Thoracic aorta (tissue), 2 donors: ENCODE results near the gene ATG13. TPM values are rescaled to one million over a fixed set of nuclear protein-coding genes. Genes with fewer than 3 reads are reported as not detected.

Experiments
- ATAC-seq: fragments of 150-250 bp; one replicate; pipeline ENCODE4 v1.8.0; 2017; ENCODE audit warnings: low read depth; ENCODE audit not compliant: insufficient number of reproducible peaks, low FRiP score
- DNase-seq: peaks from one replicate; pipeline ENCODE4 v3.0.0-alpha.2; 2020; ENCODE audit warnings: low spot score
- H3K27ac ChIP-seq, 2 donors: fragments of 200-600 bp; sonication (generic); 1 replicate in 1 of 2; 2 replicates in 1 of 2; pipeline ENCODE4 v1.5.1; 2016; ENCODE audit warnings: mild to moderate bottlenecking in 2 of 2, moderate library complexity in 2 of 2
- H3K27me3 ChIP-seq: fragments of 200-600 bp; sonication (generic); replicated peaks from 2 replicates; pipeline ENCODE4 v1.6.0; 2016; ENCODE audit warnings: mild to moderate bottlenecking; ENCODE audit not compliant: insufficient read depth
- H3K36me3 ChIP-seq: fragments of 200-600 bp; sonication (generic); one replicate; pipeline ENCODE4 v1.5.1; 2016
- H3K4me1 ChIP-seq, 2 donors: fragments of 200-600 bp; sonication (generic); 1 replicate in 1 of 2; 2 replicates in 1 of 2; pipeline versions ENCODE4 v1.5.1 to v1.6.0; 2016; ENCODE audit warnings: low read depth in 2 of 2, mild to moderate bottlenecking in 1 of 2; ENCODE audit not compliant: control insufficient read depth in 1 of 2
- H3K4me3 ChIP-seq: fragments of 200-600 bp; sonication (generic); 2 replicates; pipeline ENCODE4 v1.5.1; 2016; ENCODE audit warnings: mild to moderate bottlenecking
- H3K9me3 ChIP-seq: fragments of 200-600 bp; sonication (generic); 2 replicates; pipeline ENCODE4 v1.5.1; 2016
- total RNA-seq, 2 donors: library from RNA; depleted of rRNA; stranded (reverse); fragments of >200 nt; gene quantifications; one replicate each; pipeline versions ENCODE4 v1.1.0 to v1.2.3, GENCODE V29; 2016
- TF ChIP-seq, protein P1 (sequence below): fragments of 200-600 bp; sonication (generic); IDR thresholded peaks from one replicate; pipeline ENCODE4 v1.5.1; 2019; ENCODE audit warnings: antibody characterized with exemption

ATG13 gene
- total RNA-seq, 2 donors from 2014 or later, result 121 to 144 TPM

- DNase-seq, result no peak
- Histone ChIP-seq H3K27me3 (no peaks in the 10 kb centered on the region), H3K36me3 (no peaks in the 10 kb centered on the region), H3K4me3 (no peak overlapping the region), H3K4me1 (peaks cover 0 to 19% of the 10 kb centered on the region in 2 donors), H3K27ac (no peak overlapping the region), H3K9me3 (no peaks in the 10 kb centered on the region)
- TF ChIP-seq, protein P1, sequence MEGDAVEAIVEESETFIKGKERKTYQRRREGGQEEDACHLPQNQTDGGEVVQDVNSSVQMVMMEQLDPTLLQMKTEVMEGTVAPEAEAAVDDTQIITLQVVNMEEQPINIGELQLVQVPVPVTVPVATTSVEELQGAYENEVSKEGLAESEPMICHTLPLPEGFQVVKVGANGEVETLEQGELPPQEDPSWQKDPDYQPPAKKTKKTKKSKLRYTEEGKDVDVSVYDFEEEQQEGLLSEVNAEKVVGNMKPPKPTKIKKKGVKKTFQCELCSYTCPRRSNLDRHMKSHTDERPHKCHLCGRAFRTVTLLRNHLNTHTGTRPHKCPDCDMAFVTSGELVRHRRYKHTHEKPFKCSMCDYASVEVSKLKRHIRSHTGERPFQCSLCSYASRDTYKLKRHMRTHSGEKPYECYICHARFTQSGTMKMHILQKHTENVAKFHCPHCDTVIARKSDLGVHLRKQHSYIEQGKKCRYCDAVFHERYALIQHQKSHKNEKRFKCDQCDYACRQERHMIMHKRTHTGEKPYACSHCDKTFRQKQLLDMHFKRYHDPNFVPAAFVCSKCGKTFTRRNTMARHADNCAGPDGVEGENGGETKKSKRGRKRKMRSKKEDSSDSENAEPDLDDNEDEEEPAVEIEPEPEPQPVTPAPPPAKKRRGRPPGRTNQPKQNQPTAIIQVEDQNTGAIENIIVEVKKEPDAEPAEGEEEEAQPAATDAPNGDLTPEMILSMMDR, result no peak
- ATAC-seq, result no peak
These were observed 5.6 kb upstream of the ATG13 start for GRCh38 chr11:46611526-46612304.

DNA sequence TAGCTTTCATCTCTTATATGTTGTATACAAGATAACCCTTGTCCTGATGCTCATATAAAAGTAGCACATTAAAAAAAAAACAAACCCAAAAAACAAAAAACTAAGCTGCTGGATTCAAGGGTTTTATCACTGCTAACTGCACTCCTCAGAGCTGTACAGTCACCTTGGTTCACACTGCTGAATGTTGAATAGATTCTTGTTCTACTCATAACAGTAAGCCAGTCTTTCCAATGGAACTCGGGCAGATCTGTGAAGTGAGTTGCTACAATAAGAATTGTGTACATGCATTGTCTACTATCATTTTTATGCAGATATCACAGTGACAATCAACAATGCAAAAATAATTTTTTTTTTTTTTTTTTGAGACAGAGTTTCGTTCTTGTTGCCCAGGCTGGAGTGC, 5.0 kb upstream of the ATG13 start:
- DNase-seq, result no peak

DNA sequence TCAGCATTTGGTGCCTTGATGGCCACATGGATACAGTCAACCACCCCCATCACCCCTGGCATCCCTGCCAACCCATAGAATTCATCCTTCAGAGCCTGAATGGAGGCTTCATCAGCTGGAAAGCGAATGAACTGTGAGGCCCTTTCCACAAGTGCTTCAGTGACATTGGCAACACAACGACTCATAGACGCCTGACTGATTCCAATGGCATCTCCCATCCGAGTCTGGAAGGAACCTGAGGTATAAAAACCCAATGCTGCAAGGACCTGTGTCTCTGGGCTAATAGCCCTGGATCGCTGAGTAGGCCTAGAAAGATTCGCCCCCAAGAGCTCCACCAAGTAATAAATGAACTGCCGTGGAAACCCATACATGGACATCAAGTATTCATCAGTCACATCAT, 1.6 kb upstream of the ATG13 start:
- TF ChIP-seq, protein P1, result no peak
- no peaks in the 10 kb centered on the region for H3K36me3 ChIP-seq
- DNase-seq (no peak), ATAC-seq (no peak)
- H3K9me3 ChIP-seq, result no peaks in the 10 kb centered on the region
- peaks cover 10 to 46% of the 10 kb centered on the region in 2 donors for H3K4me1 ChIP-seq
- no peak overlapping the region for H3K4me3 ChIP-seq
- no peaks in the 10 kb centered on the region for H3K27me3 ChIP-seq
- H3K27ac ChIP-seq, result no peak overlapping the region

More for the DNA sequence above, 5.0 kb upstream of the ATG13 start:
- Histone ChIP-seq H3K36me3 (no peaks in the 10 kb centered on the region), H3K27me3 (no peaks in the 10 kb centered on the region), H3K4me1 (peaks cover 0 to 19% of the 10 kb centered on the region in 2 donors), H3K4me3 (no peak overlapping the region), H3K9me3 (no peaks in the 10 kb centered on the region), H3K27ac (no peak overlapping the region)
- ATAC-seq, result no peak
- TF ChIP-seq, protein P1, result no peak

- H3K4me1 ChIP-seq, result peaks cover 10 to 54% of the 10 kb centered on the region in 2 donors
- H3K36me3 ChIP-seq, result no peaks in the 10 kb centered on the region
- peak overlapping the region; percentile 99 for H3K4me3 ChIP-seq
- DNase-seq (no peak), ATAC-seq (no peak)
- no peaks in the 10 kb centered on the region for H3K27me3 ChIP-seq
- TF ChIP-seq, protein P1, result no peak
- H3K27ac ChIP-seq, result peak overlapping the region; percentile 93 to 95
- H3K9me3 ChIP-seq, result no peaks in the 10 kb centered on the region
These were observed 711 bp upstream of the ATG13 start for GRCh38 chr11:46616551-46617133.

DNA sequence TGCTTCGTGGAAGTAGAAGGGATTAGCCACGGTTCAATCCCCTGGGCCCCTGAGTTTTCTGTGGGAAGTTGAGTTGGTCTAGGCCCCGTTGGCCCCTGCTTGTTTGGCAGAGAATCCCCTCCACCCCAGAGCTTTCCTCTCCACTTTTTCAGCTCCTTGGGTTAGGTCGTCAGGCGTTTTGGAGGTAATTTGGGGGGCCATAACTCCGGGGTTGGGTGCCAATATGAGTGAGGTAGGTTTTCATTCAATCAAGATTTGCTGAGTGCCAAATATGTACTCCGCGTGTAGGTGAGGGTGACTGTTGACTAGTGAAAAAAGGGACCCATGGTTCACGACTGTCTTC, 590 bp downstream of the ATG13 start:
- DNase-seq (no peak), ATAC-seq (no peak)
- Histone ChIP-seq H3K4me1 (peaks cover 10 to 54% of the 10 kb centered on the region in 2 donors), H3K9me3 (no peaks in the 10 kb centered on the region), H3K4me3 (peak overlapping the region; percentile 99), H3K36me3 (no peaks in the 10 kb centered on the region), H3K27ac (peak overlapping the region; percentile 93 to 95), H3K27me3 (no peaks in the 10 kb centered on the region)
- TF ChIP-seq, protein P1, result no peak
